DOHH2 (cell line): ENCODE data around the gene DNAJC16.

Experiments used
- CTCF ChIP-seq: fragments of 200-600 bp; sonication (generic); IDR thresholded peaks from one replicate; pipeline ENCODE4 v1.5.1; 2014; ENCODE audit warnings: antibody characterized with exemption, mild to moderate bottlenecking, low read depth, low read length; ENCODE audit not compliant: poor library complexity, severe bottlenecking
- EZH2phosphoT487 ChIP-seq: fragments of 200-600 bp; sonication (generic); IDR thresholded peaks from 2 replicates; pipeline ENCODE4 v1.6.1; 2017; ENCODE audit warnings: borderline replicate concordance, mild to moderate bottlenecking, antibody characterized with exemption, low read length, moderate library complexity, mixed read lengths

DNA sequence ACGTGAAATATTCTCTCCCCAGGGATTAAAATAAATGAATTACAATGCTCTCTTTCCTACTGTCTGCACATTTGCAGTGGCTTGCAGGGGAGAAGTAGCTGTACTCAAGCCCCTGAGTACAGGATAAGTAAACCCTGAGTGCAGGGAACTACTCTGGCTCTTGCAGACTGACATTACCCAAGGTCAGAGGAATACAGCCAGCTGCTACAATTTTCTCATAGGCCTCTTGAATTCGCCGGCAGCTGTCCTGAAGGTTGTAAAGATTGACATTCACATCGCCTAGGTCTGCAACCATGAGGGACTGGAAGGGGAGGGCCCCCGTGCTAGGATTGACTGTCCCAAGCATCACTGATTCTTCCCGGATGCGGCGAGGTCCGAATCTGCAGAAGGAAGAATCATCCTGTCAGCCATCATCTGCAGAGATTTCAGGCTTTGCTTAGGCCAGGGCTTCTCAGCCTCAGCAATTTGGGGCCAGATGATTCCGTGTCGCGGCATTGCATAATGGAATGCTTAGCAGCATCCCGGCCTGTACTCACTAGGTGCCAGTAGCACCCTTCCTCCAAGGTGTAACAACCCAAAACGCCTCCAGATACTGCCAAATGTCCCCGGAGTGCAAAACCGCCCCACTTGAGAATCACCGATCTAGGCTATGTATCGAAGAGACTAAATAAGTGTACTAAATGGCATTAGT lies 56.5 kb downstream of the DNAJC16 start:
- TF ChIP-seq CTCF (no peak), EZH2phosphoT487 (no peak)
